Activated CD4-positive, alpha-beta T cell treated with anti-CD3 and anti-CD28 coated beads for 36 hours (primary cell): Measurements from ENCODE around the gene ANO10. TPM values are rescaled to one million over a fixed set of nuclear protein-coding genes. Genes with fewer than 3 reads are reported as not detected.
A peak's percentile ranks its signal among the peaks of the same experiment; 100 is the strongest.
"Not testable (repeated sequence)": the region's sequence is repeated elsewhere in the genome, so short reads cannot be mapped to it uniquely, and the experiment has no call there.

ENCODE experiments used
- ATAC-seq: fragments of 200-7000 bp; cut with Tn5 transposase; one replicate; pipeline ENCODE4 v1.10.0; 2021; ENCODE audit warnings: mild to moderate bottlenecking, moderate library complexity
- CTCF ChIA-PET: fragments of 350-600 bp; sonication (Branson Sonifier 250); formaldehyde crosslinking; loops from one replicate; lab custom pipeline; 2021; ENCODE audit warnings: antibody characterized with exemption; lab: Charles Lee
- POLR2A ChIA-PET: fragments of 350-600 bp; sonication (Branson Sonifier 250); formaldehyde crosslinking; loops from one replicate; lab custom pipeline; 2021; ENCODE audit warnings: antibody characterized with exemption, inconsistent platforms; lab: Charles Lee
- DNase-seq: peaks from one replicate; pipeline ENCODE4 v3.0.0-alpha.2; 2020
- H3K27ac Mint-ChIP-seq: one replicate; pipeline ENCODE4 v1.8.0; 2021; ENCODE audit warnings: mixed read lengths
- H3K27me3 Mint-ChIP-seq: one replicate; pipeline ENCODE4 v1.8.0; 2021; ENCODE audit warnings: mixed read lengths
- H3K36me3 Mint-ChIP-seq: one replicate; pipeline ENCODE4 v1.8.0; 2021; ENCODE audit warnings: low read depth, mixed read lengths
- H3K4me1 Mint-ChIP-seq: one replicate; pipeline ENCODE4 v1.8.0; 2021; ENCODE audit warnings: mixed read lengths
- H3K4me3 Mint-ChIP-seq: one replicate; pipeline ENCODE4 v1.8.0; 2021; ENCODE audit warnings: mild to moderate bottlenecking, moderate library complexity, mixed read lengths
- H3K9me3 Mint-ChIP-seq: one replicate; pipeline ENCODE4 v1.8.0; 2021; ENCODE audit warnings: low read depth, mixed read lengths
- intact Hi-C, 2 experiments: fragments of 100-400 bp; cut with DNase I in 1 of 2; cut with micrococcal nuclease in 1 of 2; formaldehyde crosslinking; loops; one replicate each; pipeline versions ENCODE4 v1.14.2 to v1.15.1; 2022 to 2024; cut with DNase I, micrococcal nuclease
- total RNA-seq, 2 experiments: library from RNA; stranded (reverse); gene quantifications; one replicate each; pipeline ENCODE4 v1.2.3, GENCODE V29; 2021

ANO10 gene
- total RNA-seq, 2 experiments from 2014 or later = 6.9 to 9.4 TPM

- H3K4me3 Mint-ChIP-seq = no peak overlapping the region
- no peaks in the 10 kb centered on the region for H3K9me3 Mint-ChIP-seq
- H3K36me3 Mint-ChIP-seq = peaks cover 12% of the 10 kb centered on the region
- intact Hi-C loops = no loop called here
- no peaks in the 10 kb centered on the region for H3K27me3 Mint-ChIP-seq
- DNase-seq = no peak
- CTCF ChIA-PET = no interaction called here
- ATAC-seq = no peak
- no peak overlapping the region for H3K27ac Mint-ChIP-seq
- POLR2A ChIA-PET = no interaction called here
- H3K4me1 Mint-ChIP-seq = peaks cover 16% of the 10 kb centered on the region
These were observed 41.6 kb downstream of the ANO10 start for GRCh38 chr3:43580181-43580580.

GRCh38 chr3:43573576-43573975 is 48.2 kb downstream of the ANO10 start:
- no peak overlapping the region for H3K27ac Mint-ChIP-seq
- H3K9me3 Mint-ChIP-seq = no peaks in the 10 kb centered on the region
- DNase-seq (no peak), ATAC-seq (no peak)
- H3K4me1 Mint-ChIP-seq = no peaks in the 10 kb centered on the region
- peaks cover 12% of the 10 kb centered on the region for H3K36me3 Mint-ChIP-seq
- POLR2A ChIA-PET = no interaction called here
- no peaks in the 10 kb centered on the region for H3K27me3 Mint-ChIP-seq
- intact Hi-C loops = no loop called here
- no peak overlapping the region for H3K4me3 Mint-ChIP-seq
- CTCF ChIA-PET = interaction anchor here (0.7 to 1.1 kb wide), 2 partner anchors 41 to 60 kb away, joined by 3 read pairs; no protein-coding TSS in a partner anchor

GRCh38 chr3:43565661-43566341 is 56.0 kb downstream of the ANO10 start:
- H3K36me3 Mint-ChIP-seq, ATAC-seq, DNase-seq, H3K4me3 Mint-ChIP-seq, H3K27me3 Mint-ChIP-seq, H3K4me1 Mint-ChIP-seq, CTCF ChIA-PET, POLR2A ChIA-PET, H3K27ac Mint-ChIP-seq, H3K9me3 Mint-ChIP-seq, intact Hi-C loops: not testable (repeated sequence)

- Mint-ChIP-seq H3K9me3 (no peaks in the 10 kb centered on the region), H3K4me3 (no peak overlapping the region), H3K36me3 (peaks cover 2% of the 10 kb centered on the region), H3K4me1 (no peaks in the 10 kb centered on the region), H3K27me3 (no peaks in the 10 kb centered on the region), H3K27ac (no peak overlapping the region)
- POLR2A ChIA-PET = no interaction called here
- ATAC-seq = no peak
- no peak for DNase-seq
- intact Hi-C loops = no loop called here
- CTCF ChIA-PET = interaction anchor here (2.9 kb wide), 1 partner anchor 16 kb away, joined by 9 read pairs; no protein-coding TSS in a partner anchor
These were observed 61.9 kb downstream of the ANO10 start for GRCh38 chr3:43559961-43560360.

GRCh38 chr3:43558171-43558570 is 63.6 kb downstream of the ANO10 start:
- DNase-seq (no peak), ATAC-seq (no peak)
- POLR2A ChIA-PET = interaction anchor here (0.7 kb wide), 1 partner anchor 626 kb away, joined by 6 read pairs; no protein-coding TSS in a partner anchor
- intact Hi-C loops = no loop called here
- no peak overlapping the region for H3K27ac Mint-ChIP-seq
- no peaks in the 10 kb centered on the region for H3K4me1 Mint-ChIP-seq
- no peak overlapping the region for H3K4me3 Mint-ChIP-seq
- CTCF ChIA-PET = interaction anchor here (1.1 to 2.9 kb wide), 2 partner anchors 14 to 81 kb away, joined by 3 to 9 read pairs; no protein-coding TSS in a partner anchor
- no peaks in the 10 kb centered on the region for H3K27me3 Mint-ChIP-seq
- peaks cover 10% of the 10 kb centered on the region for H3K36me3 Mint-ChIP-seq
- H3K9me3 Mint-ChIP-seq = peaks cover 2% of the 10 kb centered on the region

- H3K4me3 Mint-ChIP-seq = no peak overlapping the region
- DNase-seq (no peak), ATAC-seq (no peak)
- peaks cover 2% of the 10 kb centered on the region for H3K9me3 Mint-ChIP-seq
- intact Hi-C loops = loop anchor here (10.0 kb wide), 3 partner anchors 445 to 685 kb away; no protein-coding TSS in a partner anchor
- CTCF ChIA-PET = interaction anchor here (1.1 kb wide), 1 partner anchor 16 kb away, joined by 3 read pairs; no protein-coding TSS in a partner anchor
- POLR2A ChIA-PET = no interaction called here
- no peaks in the 10 kb centered on the region for H3K4me1 Mint-ChIP-seq
- H3K36me3 Mint-ChIP-seq = peaks cover 7% of the 10 kb centered on the region
- no peak overlapping the region for H3K27ac Mint-ChIP-seq
- H3K27me3 Mint-ChIP-seq = no peaks in the 10 kb centered on the region
These were observed 72.1 kb downstream of the ANO10 start for GRCh38 chr3:43549626-43550290.

GRCh38 chr3:43544277-43544676 is 77.5 kb downstream of the ANO10 start:
- intact Hi-C loops = loop anchor here (1.0 to 10.0 kb wide), 7 partner anchors 94 to 692 kb away; no protein-coding TSS in a partner anchor
- not testable (repeated sequence) for H3K36me3 Mint-ChIP-seq, DNase-seq, H3K9me3 Mint-ChIP-seq, H3K4me1 Mint-ChIP-seq, H3K27me3 Mint-ChIP-seq, H3K4me3 Mint-ChIP-seq, H3K27ac Mint-ChIP-seq
- CTCF ChIA-PET = interaction anchor here (0.6 to 2.2 kb wide), 10 partner anchors 8 to 799 kb away, joined by 3 to 9 read pairs (median 3); no protein-coding TSS in a partner anchor
- POLR2A ChIA-PET = interaction anchor here (0.6 kb wide), 1 partner anchor 1610 kb away, joined by 4 read pairs; no protein-coding TSS in a partner anchor
- ATAC-seq = peak; percentile 51

- Mint-ChIP-seq H3K4me1 (no peaks in the 10 kb centered on the region), H3K27me3 (no peaks in the 10 kb centered on the region), H3K27ac (no peak overlapping the region), H3K4me3 (no peak overlapping the region), H3K9me3 (no peaks in the 10 kb centered on the region), H3K36me3 (no peaks in the 10 kb centered on the region)
- ATAC-seq = no peak
- POLR2A ChIA-PET = no interaction called here
- no peak for DNase-seq
- CTCF ChIA-PET = interaction anchor here (0.6 to 2.2 kb wide), 3 partner anchors 9 to 693 kb away, joined by 3 to 6 read pairs (median 4); no protein-coding TSS in a partner anchor
- intact Hi-C loops = loop anchor here (10.0 kb wide), 3 partner anchors 452 to 692 kb away; no protein-coding TSS in a partner anchor
These were observed 79.3 kb downstream of the ANO10 start for GRCh38 chr3:43542328-43543043.

GRCh38 chr3:43540624-43541023 is 81.2 kb downstream of the ANO10 start:
- no peak for DNase-seq
- ChIA-PET CTCF (no interaction called here), POLR2A (no interaction called here)
- H3K27me3 Mint-ChIP-seq = no peaks in the 10 kb centered on the region
- H3K9me3 Mint-ChIP-seq = no peaks in the 10 kb centered on the region
- intact Hi-C loops = loop anchor here (10.0 kb wide), 3 partner anchors 454 to 694 kb away; no protein-coding TSS in a partner anchor
- H3K4me3 Mint-ChIP-seq = no peak overlapping the region
- ATAC-seq = no peak
- H3K27ac Mint-ChIP-seq = no peak overlapping the region
- H3K4me1 Mint-ChIP-seq = peaks cover 4% of the 10 kb centered on the region
- H3K36me3 Mint-ChIP-seq = no peaks in the 10 kb centered on the region

GRCh38 chr3:43539321-43539720 is 82.5 kb downstream of the ANO10 start:
- peak overlapping the region; percentile 38 for H3K27ac Mint-ChIP-seq
- H3K27me3 Mint-ChIP-seq = no peaks in the 10 kb centered on the region
- POLR2A ChIA-PET = no interaction called here
- DNase-seq (no peak), ATAC-seq (no peak)
- no peaks in the 10 kb centered on the region for H3K36me3 Mint-ChIP-seq
- peaks cover 4% of the 10 kb centered on the region for H3K4me1 Mint-ChIP-seq
- no peaks in the 10 kb centered on the region for H3K9me3 Mint-ChIP-seq
- CTCF ChIA-PET = interaction anchor here (0.8 kb wide), 1 partner anchor 581 kb away, joined by 3 read pairs; no protein-coding TSS in a partner anchor
- no peak overlapping the region for H3K4me3 Mint-ChIP-seq
- intact Hi-C loops = no loop called here

- intact Hi-C loops = no loop called here
- Mint-ChIP-seq H3K4me1 (peaks cover 4% of the 10 kb centered on the region), H3K4me3 (no peak overlapping the region), H3K27ac (no peak overlapping the region), H3K27me3 (no peaks in the 10 kb centered on the region), H3K9me3 (no peaks in the 10 kb centered on the region), H3K36me3 (no peaks in the 10 kb centered on the region)
- ATAC-seq (no peak), DNase-seq (no peak)
- ChIA-PET POLR2A (no interaction called here), CTCF (interaction anchor here (0.8 to 1.4 kb wide), 3 partner anchors 10 to 575 kb away, joined by 3 read pairs; no protein-coding TSS in a partner anchor)
These were observed 84.6 kb downstream of the ANO10 start for GRCh38 chr3:43537225-43537624.
